CD4-positive, alpha-beta T cell treated with Interleukin-2 at 100 ng/mL for 4 hours (primary cell): ENCODE results near the gene CCNE1.

ENCODE experiments used
- DNase-seq: peaks from one replicate; pipeline ENCODE4 v3.0.0-alpha.2; 2020; ENCODE audit warnings: low spot score

The CCNE1 gene

DNA sequence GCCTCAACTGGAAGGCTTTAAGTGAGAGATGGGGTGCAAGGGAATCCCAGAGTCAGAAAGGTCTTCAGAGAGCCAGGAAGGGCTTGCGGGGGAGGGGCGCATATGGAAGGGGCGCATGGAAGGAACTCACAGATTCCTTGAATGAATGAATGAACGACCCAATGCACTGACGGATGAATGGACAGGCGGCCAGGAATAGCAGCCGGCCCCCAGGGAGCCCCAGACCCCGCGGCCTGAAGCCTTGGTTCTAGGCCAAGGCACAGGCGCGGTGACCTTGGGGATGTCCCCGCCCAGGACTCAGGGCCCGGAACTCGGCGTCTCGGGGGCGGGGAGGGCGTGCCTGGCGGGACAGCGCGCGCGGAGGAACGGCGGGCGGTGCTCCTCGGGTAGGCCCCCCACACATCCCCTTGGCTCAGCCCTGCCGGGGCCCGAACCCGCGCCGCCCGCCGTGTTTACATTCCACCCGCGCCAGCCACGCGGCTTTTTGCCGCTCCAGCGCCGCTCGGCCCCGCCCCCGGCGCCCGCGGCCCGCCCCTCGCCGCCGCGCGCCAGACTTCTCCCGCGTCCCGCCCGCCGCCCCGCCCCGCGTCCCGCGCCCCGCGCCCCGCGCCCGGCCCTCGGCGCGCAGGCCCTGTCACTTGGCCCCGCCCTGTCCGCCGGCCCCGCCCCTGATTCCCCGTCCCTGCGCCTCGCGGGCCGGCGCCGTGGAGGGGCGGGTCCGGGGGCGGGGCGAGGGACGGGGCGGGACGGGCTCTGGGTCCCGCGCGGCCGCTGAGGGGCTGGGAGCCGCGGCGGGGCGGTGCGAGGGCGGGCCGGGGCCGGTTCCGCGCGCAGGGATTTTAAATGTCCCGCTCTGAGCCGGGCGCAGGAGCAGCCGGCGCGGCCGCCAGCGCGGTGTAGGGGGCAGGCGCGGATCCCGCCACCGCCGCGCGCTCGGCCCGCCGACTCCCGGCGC, at the start of gene CCNE1:
CCNE1 (plus strand) TSS at position 867 of the 955 bp plus-strand sequence. CDS start 565 bp downstream, outside the sequence.
- DNase-seq: peak; percentile 93

GRCh38 chr19:29763196-29763595, 48.6 kb upstream of the CCNE1 start:
- DNase-seq: no peak

DNA sequence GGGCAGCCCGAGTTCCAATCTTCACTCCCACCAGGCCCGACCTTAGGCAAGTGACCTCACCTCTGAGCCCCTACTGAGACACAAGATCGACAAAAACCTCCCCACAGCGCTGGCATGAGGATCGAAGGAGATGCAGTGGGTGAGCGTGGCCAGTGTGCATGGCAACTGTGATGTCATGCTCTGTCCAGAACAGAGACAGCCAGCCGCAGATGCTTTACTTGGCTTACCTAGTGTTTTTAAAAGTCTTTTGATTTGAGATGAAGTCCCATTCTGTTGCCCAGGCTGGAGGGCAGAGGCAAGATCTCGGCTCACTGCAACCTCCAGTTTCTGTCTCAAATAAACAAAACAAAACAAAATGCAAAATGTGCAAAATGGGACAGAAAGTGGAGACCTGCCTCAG, 47.4 kb upstream of the CCNE1 start:
- DNase-seq: no peak

DNA sequence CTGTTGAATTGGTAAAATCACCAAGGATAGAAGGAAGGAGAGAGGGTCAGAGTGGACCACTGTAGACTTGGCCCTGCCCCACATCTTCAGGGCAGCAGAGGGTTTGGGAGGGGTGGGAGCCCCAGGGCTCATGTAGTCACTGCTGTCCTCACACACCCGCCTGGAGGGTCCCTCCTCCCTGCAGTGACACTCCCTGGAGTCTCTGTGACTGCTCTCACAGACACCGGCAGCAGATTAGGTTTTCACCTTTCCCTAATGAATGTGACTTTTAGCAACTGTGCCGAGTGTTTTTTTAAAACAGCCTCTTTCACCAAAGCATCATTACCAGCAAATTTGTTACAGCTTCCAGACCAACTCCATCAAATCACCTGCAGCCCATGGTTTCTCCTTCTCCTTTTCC, 45.7 kb upstream of the CCNE1 start:
- DNase-seq: no peak

- DNase-seq: no peak
Observed at GRCh38 chr19:29767039-29767735, 44.6 kb upstream of the CCNE1 start.

- no peak for DNase-seq
Observed at GRCh38 chr19:29768166-29768565, 43.6 kb upstream of the CCNE1 start.

GRCh38 chr19:29769997-29770396, 41.8 kb upstream of the CCNE1 start:
- no peak for DNase-seq

- no peak for DNase-seq
Observed at GRCh38 chr19:29770648-29771047, 41.1 kb upstream of the CCNE1 start.

- DNase-seq: peak; percentile 12
Observed at GRCh38 chr19:29771708-29772414, 39.9 kb upstream of the CCNE1 start.

DNA sequence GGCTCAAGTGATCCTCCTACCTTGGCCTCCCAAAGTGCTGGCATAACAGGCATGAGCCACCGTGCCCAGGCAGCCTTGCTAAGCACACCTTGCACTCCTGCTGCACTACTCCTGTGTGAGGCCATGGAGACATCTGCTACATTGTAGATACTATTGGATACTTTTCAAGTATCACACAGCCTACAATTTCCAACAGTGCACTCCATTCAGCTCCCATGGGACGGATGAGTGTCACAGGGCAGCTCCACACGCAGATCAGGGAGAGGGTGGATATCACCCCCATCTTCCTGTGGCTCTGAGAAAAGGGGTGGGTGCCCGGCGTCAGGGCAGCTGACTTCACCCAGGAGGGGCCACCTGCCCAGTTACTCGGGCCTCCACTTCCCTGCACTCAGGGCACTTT, 39.1 kb upstream of the CCNE1 start:
- no peak for DNase-seq

GRCh38 chr19:29773141-29773540, 38.6 kb upstream of the CCNE1 start:
- DNase-seq: no peak

- no peak for DNase-seq
Observed at GRCh38 chr19:29774126-29774525, 37.7 kb upstream of the CCNE1 start.

- no peak for DNase-seq
Observed at GRCh38 chr19:29777781-29778309, 33.9 kb upstream of the CCNE1 start.

GRCh38 chr19:29779921-29780320, 31.9 kb upstream of the CCNE1 start:
- no peak for DNase-seq

DNA sequence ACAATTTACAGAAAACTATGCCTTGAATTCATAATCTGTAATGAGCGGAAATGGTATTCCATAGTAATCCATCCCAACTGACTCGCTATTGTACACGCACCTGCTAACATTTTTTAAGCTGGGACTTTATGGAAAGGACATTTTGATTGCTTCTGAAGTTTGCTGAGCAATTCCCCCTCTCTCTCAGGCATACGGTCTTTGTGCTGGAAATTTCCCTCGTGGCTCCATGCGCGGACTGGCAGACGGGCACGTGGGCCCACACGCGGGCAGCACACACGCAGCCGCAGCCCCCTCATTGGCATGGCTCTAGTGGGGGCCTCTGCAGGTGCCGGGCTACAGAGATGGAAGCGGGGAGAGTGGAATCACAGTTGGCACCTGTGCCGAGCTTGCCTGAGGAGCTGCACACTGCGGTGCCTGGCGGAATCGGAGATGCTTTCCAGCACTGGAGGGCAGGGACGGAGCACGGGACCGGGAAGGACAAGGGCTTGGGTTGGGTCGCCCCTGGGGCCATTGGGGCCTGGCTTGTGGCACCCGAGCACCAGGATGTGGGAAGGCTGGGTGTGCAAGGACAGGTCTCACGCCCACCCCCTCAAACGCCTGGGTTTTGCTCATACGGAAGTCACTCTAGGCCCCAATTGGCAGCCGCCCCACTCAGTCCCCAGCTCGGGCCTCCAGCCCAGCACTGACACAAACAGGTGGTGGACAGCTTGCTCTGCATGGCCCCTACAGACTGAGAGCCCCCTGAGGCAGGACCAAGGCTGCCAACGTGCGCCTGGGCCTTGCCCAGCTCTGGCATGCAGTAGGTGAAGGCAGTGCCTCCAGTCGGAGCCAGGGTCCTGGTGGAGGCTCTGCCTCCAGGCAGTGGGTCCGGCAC, 30.2 kb upstream of the CCNE1 start:
- no peak for DNase-seq

DNA sequence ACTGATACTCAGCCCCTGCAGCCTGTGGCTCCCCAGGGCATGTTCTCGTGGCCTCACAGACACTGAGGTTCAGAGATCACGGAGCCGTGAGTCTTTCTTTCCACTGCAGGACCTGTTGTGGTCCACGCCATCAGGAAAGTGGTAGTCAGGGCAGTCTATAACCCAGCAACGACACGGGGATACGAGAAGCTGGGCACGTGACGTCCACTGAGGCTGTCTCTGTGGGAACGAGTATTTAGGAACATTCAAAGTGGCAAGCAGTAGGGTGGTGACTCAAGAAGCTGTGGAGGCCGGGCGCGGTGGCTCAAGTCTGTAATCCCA, 29.6 kb upstream of the CCNE1 start:
- DNase-seq: no peak

GRCh38 chr19:29783627-29784190, 28.1 kb upstream of the CCNE1 start:
- no peak for DNase-seq

GRCh38 chr19:29784598-29785223, 27.1 kb upstream of the CCNE1 start:
- no peak for DNase-seq

GRCh38 chr19:29785360-29785759, 26.4 kb upstream of the CCNE1 start:
- no peak for DNase-seq

GRCh38 chr19:29785955-29786589, 25.7 kb upstream of the CCNE1 start:
- no peak for DNase-seq
